ENCODE data around the gene TF.

Gene TF

GRCh38 chr3:133754973-133755828 lies 9.0 kb downstream of the TF start:
- no peak overlapping the region for H2AFZ ChIP-seq (ENCODE audit: low read length)
- no peaks in the 10 kb centered on the region for H3K36me3 ChIP-seq (replicated peaks; ENCODE audit: insufficient read depth, low read length)
- no peaks in the 10 kb centered on the region for H3F3A ChIP-seq (ENCODE audit: insufficient read depth, low read length)
- no peaks in the 10 kb centered on the region for H3K27me3 ChIP-seq (replicated peaks; ENCODE audit: insufficient read depth, low read length)
- no peak overlapping the region for H3K27ac ChIP-seq (ENCODE audit: low read length)
- TF ChIP-seq CTCF (IDR thresholded peaks at IDR 0.05; ENCODE audit: low read length), result no peak
- no peak for TF ChIP-seq EZH2phosphoT487 (IDR thresholded peaks at IDR 0.05; ENCODE audit: low read length)
- TF ChIP-seq EZH2 (optimal IDR thresholded peaks at IDR 0.05; ENCODE audit: low read depth, low read length), result no peak
- no peaks in the 10 kb centered on the region for H3K4me1 ChIP-seq (ENCODE audit: low read length)
- H3K9ac ChIP-seq (ENCODE audit: low read length), result no peak overlapping the region
- H3K4me3 ChIP-seq (ENCODE audit: low read length), result no peak overlapping the region
- no peak overlapping the region for H3K4me2 ChIP-seq (ENCODE audit: low read depth, low read length)
- no peaks in the 10 kb centered on the region for H3K9me3 ChIP-seq (replicated peaks; ENCODE audit: insufficient read depth, low read length)
- DNase-seq, result no peak
- no peaks in the 10 kb centered on the region for H4K20me1 ChIP-seq (ENCODE audit: insufficient read depth, low read length)
- H3K79me2 ChIP-seq (ENCODE audit: low read length), result no peaks in the 10 kb centered on the region
- no peaks in the 10 kb centered on the region for H3K9me2 ChIP-seq (replicated peaks; ENCODE audit: insufficient read depth, low read length)

DNA sequence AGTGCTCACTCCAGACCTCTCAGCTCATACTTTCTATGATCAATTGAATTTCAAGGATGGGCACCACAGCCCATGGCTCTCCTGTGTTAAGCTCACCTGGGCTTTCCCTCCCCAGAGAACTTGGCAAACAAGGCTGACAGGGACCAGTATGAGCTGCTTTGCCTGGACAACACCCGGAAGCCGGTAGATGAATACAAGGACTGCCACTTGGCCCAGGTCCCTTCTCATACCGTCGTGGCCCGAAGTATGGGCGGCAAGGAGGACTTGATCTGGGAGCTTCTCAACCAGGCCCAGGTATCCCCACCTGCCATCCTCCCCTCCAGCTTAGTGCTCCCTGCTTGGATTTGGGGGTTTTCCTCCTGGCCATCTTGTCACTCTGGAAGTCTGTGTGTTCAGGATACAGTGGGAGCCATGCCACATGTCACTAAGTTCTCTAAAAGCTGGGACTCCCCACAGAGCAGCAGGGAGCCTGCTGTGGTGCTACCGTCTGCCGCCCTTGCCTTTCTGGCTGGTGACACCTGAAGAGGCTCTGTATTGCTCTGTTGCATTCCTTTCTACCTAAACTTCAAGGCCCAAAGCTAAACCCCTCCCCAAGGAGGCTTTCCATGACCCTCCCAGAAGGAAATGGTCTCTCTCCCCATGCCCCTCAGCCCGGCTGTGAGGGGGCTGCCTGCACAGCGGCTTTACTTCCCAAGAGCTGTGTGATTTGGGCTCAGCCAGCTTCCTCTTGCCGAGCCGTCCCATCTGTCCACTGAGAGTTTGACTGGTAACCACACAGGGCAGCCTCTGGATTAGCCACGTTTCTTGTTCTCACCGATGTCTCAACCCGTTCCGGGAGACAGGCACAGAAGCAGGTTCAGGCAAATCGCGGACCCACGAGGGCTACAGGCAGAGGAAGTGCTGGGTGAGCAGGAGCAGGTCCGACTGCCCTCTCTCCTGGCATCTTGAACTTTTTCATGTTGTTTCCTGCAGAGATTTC lies 10.8 kb downstream of the TF start:
- no peak overlapping the region for H2AFZ ChIP-seq (ENCODE audit: low read length)
- H3K4me3 ChIP-seq (ENCODE audit: low read length), result no peak overlapping the region
- H3K4me1 ChIP-seq (ENCODE audit: low read length), result no peaks in the 10 kb centered on the region
- no peaks in the 10 kb centered on the region for H3K9me2 ChIP-seq (replicated peaks; ENCODE audit: insufficient read depth, low read length)
- no peak overlapping the region for H3K27ac ChIP-seq (ENCODE audit: low read length)
- TF ChIP-seq CTCF (IDR thresholded peaks at IDR 0.05; ENCODE audit: low read length) (no peak), EZH2phosphoT487 (IDR thresholded peaks at IDR 0.05; ENCODE audit: low read length) (no peak), EZH2 (optimal IDR thresholded peaks at IDR 0.05; ENCODE audit: low read depth, low read length) (no peak)
- H3K79me2 ChIP-seq (ENCODE audit: low read length), result no peaks in the 10 kb centered on the region
- no peak overlapping the region for H3K9ac ChIP-seq (ENCODE audit: low read length)
- H4K20me1 ChIP-seq (ENCODE audit: insufficient read depth, low read length), result no peaks in the 10 kb centered on the region
- H3F3A ChIP-seq (ENCODE audit: insufficient read depth, low read length), result no peaks in the 10 kb centered on the region
- no peak overlapping the region for H3K4me2 ChIP-seq (ENCODE audit: low read depth, low read length)
- no peaks in the 10 kb centered on the region for H3K27me3 ChIP-seq (replicated peaks; ENCODE audit: insufficient read depth, low read length)
- no peak for DNase-seq
- no peaks in the 10 kb centered on the region for H3K36me3 ChIP-seq (replicated peaks; ENCODE audit: insufficient read depth, low read length)
- no peaks in the 10 kb centered on the region for H3K9me3 ChIP-seq (replicated peaks; ENCODE audit: insufficient read depth, low read length)

DNA sequence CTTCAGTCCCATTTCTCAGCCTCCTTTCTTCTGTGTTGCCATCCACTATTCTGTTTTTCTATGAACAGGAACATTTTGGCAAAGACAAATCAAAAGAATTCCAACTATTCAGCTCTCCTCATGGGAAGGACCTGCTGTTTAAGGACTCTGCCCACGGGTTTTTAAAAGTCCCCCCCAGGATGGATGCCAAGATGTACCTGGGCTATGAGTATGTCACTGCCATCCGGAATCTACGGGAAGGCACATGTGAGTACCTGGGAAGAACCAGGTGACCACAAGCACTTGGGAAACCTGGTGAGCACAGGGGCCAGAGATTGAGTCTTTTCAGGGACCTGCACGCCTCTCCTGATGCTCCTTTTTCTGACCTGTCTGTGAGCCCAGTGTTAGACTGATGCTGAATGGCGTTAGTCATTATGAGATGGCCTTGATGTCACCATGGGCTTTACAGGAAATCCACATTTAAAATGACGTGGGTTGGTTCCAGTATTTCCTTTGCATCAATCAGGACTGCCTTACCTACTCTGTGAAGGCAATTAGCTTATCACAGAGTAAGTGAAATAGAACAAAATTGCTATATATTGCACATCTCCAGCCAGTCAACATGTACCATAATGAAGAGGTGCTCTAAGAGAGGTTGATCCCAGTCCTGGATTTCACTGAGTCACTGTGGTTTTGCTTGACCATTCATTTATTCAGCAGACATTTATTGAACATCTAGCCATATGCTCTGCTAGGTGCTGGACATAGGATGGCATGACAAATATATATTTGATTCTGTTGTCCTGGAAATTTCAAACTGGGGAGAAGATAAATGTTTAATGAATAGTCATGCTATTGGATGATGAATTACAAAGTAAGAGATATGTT lies 11.7 kb downstream of the TF start:
- H3K4me1 ChIP-seq (ENCODE audit: low read length), result no peaks in the 10 kb centered on the region
- no peak overlapping the region for H3K27ac ChIP-seq (ENCODE audit: low read length)
- TF ChIP-seq EZH2 (optimal IDR thresholded peaks at IDR 0.05; ENCODE audit: low read depth, low read length) (no peak), EZH2phosphoT487 (IDR thresholded peaks at IDR 0.05; ENCODE audit: low read length) (no peak)
- H3K4me3 ChIP-seq (ENCODE audit: low read length), result no peak overlapping the region
- no peak overlapping the region for H2AFZ ChIP-seq (ENCODE audit: low read length)
- H3K27me3 ChIP-seq (replicated peaks; ENCODE audit: insufficient read depth, low read length), result no peaks in the 10 kb centered on the region
- H3F3A ChIP-seq (ENCODE audit: insufficient read depth, low read length), result no peaks in the 10 kb centered on the region
- no peaks in the 10 kb centered on the region for H3K9me3 ChIP-seq (replicated peaks; ENCODE audit: insufficient read depth, low read length)
- no peak for DNase-seq
- no peaks in the 10 kb centered on the region for H3K79me2 ChIP-seq (ENCODE audit: low read length)
- H3K9me2 ChIP-seq (replicated peaks; ENCODE audit: insufficient read depth, low read length), result no peaks in the 10 kb centered on the region
- H3K36me3 ChIP-seq (replicated peaks; ENCODE audit: insufficient read depth, low read length), result no peaks in the 10 kb centered on the region
- H3K4me2 ChIP-seq (ENCODE audit: low read depth, low read length), result no peak overlapping the region
- H3K9ac ChIP-seq (ENCODE audit: low read length), result no peak overlapping the region
- no peaks in the 10 kb centered on the region for H4K20me1 ChIP-seq (ENCODE audit: insufficient read depth, low read length)
